Measurements from ENCODE around the gene NPC1. TPM values are rescaled to one million over a fixed set of nuclear protein-coding genes. Genes with fewer than 3 reads are reported as not detected.
"Not testable (repeated sequence)": the region's sequence is repeated elsewhere in the genome, so short reads cannot be mapped to it uniquely, and the experiment has no call there.

NPC1 gene
- total and polyA plus RNA-seq, 3 experiments from 2014 or later: 33.9 to 40.9 (median 34.3) TPM

GRCh38 chr18:23617412-23618014, 31.2 kb upstream of the NPC1 start:
- peak overlapping the region in 1 of 7 donors; percentile 38 for H3K4me3 Mint-ChIP-seq
- ChIA-PET POLR2A (no interaction called here), CTCF (no interaction called here)
- H3K27me3 Mint-ChIP-seq: peaks cover 21 to 37% of the 10 kb centered on the region in 2 donors
- H3K4me3 ChIP-seq (ENCODE audit: low read length): no peak overlapping the region
- peaks cover 0 to 3% (median 0%) of the 10 kb centered on the region in 3 donors for H3K36me3 Mint-ChIP-seq
- H3K4me1 ChIP-seq (ENCODE audit: insufficient read depth, low read length): peaks cover 8% of the 10 kb centered on the region
- no peaks in the 10 kb centered on the region for H3K9me3 Mint-ChIP-seq
- H3K27me3 ChIP-seq (ENCODE audit: insufficient read depth, low read length, poor library complexity, severe bottlenecking): peaks cover 32% of the 10 kb centered on the region
- peaks cover 6 to 16% (median 9%) of the 10 kb centered on the region in 3 donors for H3K4me1 Mint-ChIP-seq
- no peaks in the 10 kb centered on the region for H3K9me3 ChIP-seq (ENCODE audit: low read length)
- no peak for DNase-seq
- no peak overlapping the region for H3K27ac ChIP-seq (ENCODE audit: low read depth, low read length)
- H3K36me3 ChIP-seq (ENCODE audit: insufficient read depth, low read length): no peaks in the 10 kb centered on the region
- H3K27ac Mint-ChIP-seq: no peak overlapping the region

- H3K4me1 ChIP-seq (ENCODE audit: insufficient read depth, low read length): peaks cover 8% of the 10 kb centered on the region
- Mint-ChIP-seq H3K4me3 (no peak overlapping the region), H3K27ac (no peak overlapping the region), H3K36me3 (peaks cover 0 to 4% (median 0%) of the 10 kb centered on the region in 3 donors), H3K27me3 (peaks cover 15 to 27% of the 10 kb centered on the region in 2 donors), H3K9me3 (no peaks in the 10 kb centered on the region), H3K4me1 (peaks cover 6 to 16% (median 7%) of the 10 kb centered on the region in 3 donors)
- no peak for DNase-seq
- H3K27ac ChIP-seq (ENCODE audit: low read depth, low read length): no peak overlapping the region
- H3K27me3 ChIP-seq (ENCODE audit: insufficient read depth, low read length, poor library complexity, severe bottlenecking): peaks cover 26% of the 10 kb centered on the region
- ChIA-PET CTCF (no interaction called here), POLR2A (no interaction called here)
- H3K4me3 ChIP-seq (ENCODE audit: low read length): no peak overlapping the region
- H3K9me3 ChIP-seq (ENCODE audit: low read length): no peaks in the 10 kb centered on the region
- no peaks in the 10 kb centered on the region for H3K36me3 ChIP-seq (ENCODE audit: insufficient read depth, low read length)
Observed at GRCh38 chr18:23616258-23616657, 30.0 kb upstream of the NPC1 start.

GRCh38 chr18:23614891-23615290, 28.6 kb upstream of the NPC1 start:
- CTCF ChIA-PET: interaction anchor here (1.0 kb wide), 2 partner anchors 24 to 75 kb away, joined by 3 to 4 read pairs; no protein-coding TSS in a partner anchor
- Histone ChIP-seq H3K4me3 (ENCODE audit: low read length) (no peak overlapping the region), H3K4me1 (ENCODE audit: insufficient read depth, low read length) (peaks cover 6% of the 10 kb centered on the region), H3K9me3 (ENCODE audit: low read length) (no peaks in the 10 kb centered on the region), H3K27ac (ENCODE audit: low read depth, low read length) (no peak overlapping the region), H3K36me3 (ENCODE audit: insufficient read depth, low read length) (no peaks in the 10 kb centered on the region), H3K27me3 (ENCODE audit: insufficient read depth, low read length, poor library complexity, severe bottlenecking) (peaks cover 12% of the 10 kb centered on the region)
- Mint-ChIP-seq H3K27ac (no peak overlapping the region), H3K36me3 (peaks cover 0 to 4% (median 0%) of the 10 kb centered on the region in 3 donors), H3K27me3 (peaks cover 5 to 13% of the 10 kb centered on the region in 2 donors), H3K9me3 (no peaks in the 10 kb centered on the region), H3K4me1 (peaks cover 4 to 14% (median 6%) of the 10 kb centered on the region in 3 donors), H3K4me3 (no peak overlapping the region)
- POLR2A ChIA-PET: no interaction called here
- no peak for DNase-seq

- H3K4me3 Mint-ChIP-seq: no peak overlapping the region
- no peak overlapping the region for H3K27ac ChIP-seq (ENCODE audit: low read depth, low read length)
- no peaks in the 10 kb centered on the region for H3K36me3 ChIP-seq (ENCODE audit: insufficient read depth, low read length)
- DNase-seq: no peak
- peaks cover 0 to 4% (median 0%) of the 10 kb centered on the region in 3 donors for H3K36me3 Mint-ChIP-seq
- peaks cover 0 to 10% (median 2%) of the 10 kb centered on the region in 3 donors for H3K4me1 Mint-ChIP-seq
- no peaks in the 10 kb centered on the region for H3K9me3 Mint-ChIP-seq
- H3K4me1 ChIP-seq (ENCODE audit: insufficient read depth, low read length): peaks cover 1% of the 10 kb centered on the region
- no peaks in the 10 kb centered on the region for H3K9me3 ChIP-seq (ENCODE audit: low read length)
- ChIA-PET CTCF (interaction anchor here (1.0 to 2.5 kb wide), 3 partner anchors 8 to 74 kb away, joined by 3 to 8 read pairs (median 4); no protein-coding TSS in a partner anchor), POLR2A (no interaction called here)
- no peak overlapping the region for H3K27ac Mint-ChIP-seq
- peaks cover 7% of the 10 kb centered on the region for H3K27me3 ChIP-seq (ENCODE audit: insufficient read depth, low read length, poor library complexity, severe bottlenecking)
- no peak overlapping the region for H3K4me3 ChIP-seq (ENCODE audit: low read length)
- H3K27me3 Mint-ChIP-seq: peaks cover 2 to 13% of the 10 kb centered on the region in 2 donors
Observed at GRCh38 chr18:23614413-23614812, 28.1 kb upstream of the NPC1 start.

GRCh38 chr18:23613091-23613475, 26.8 kb upstream of the NPC1 start:
- H3K36me3 Mint-ChIP-seq; H3K4me3 ChIP-seq (ENCODE audit: low read length); DNase-seq; H3K27me3 ChIP-seq (ENCODE audit: insufficient read depth, low read length, poor library complexity, severe bottlenecking); POLR2A ChIA-PET; H3K27ac Mint-ChIP-seq; H3K9me3 ChIP-seq (ENCODE audit: low read length); H3K36me3 ChIP-seq (ENCODE audit: insufficient read depth, low read length); H3K4me1 Mint-ChIP-seq; H3K4me1 ChIP-seq (ENCODE audit: insufficient read depth, low read length); H3K4me3 Mint-ChIP-seq; H3K9me3 Mint-ChIP-seq; H3K27ac ChIP-seq (ENCODE audit: low read depth, low read length): not testable (repeated sequence)
- H3K27me3 Mint-ChIP-seq: peaks cover 2 to 11% of the 10 kb centered on the region in 2 donors
- CTCF ChIA-PET: interaction anchor here (0.8 to 2.5 kb wide), 2 partner anchors 9 to 91 kb away, joined by 3 to 8 read pairs; no protein-coding TSS in a partner anchor

- no peaks in the 10 kb centered on the region for H3K4me1 Mint-ChIP-seq
Observed at GRCh38 chr18:23612434-23613090, 26.3 kb upstream of the NPC1 start.

GRCh38 chr18:23609390-23610023, 23.2 kb upstream of the NPC1 start:
- Histone ChIP-seq H3K9me3 (ENCODE audit: low read length) (no peaks in the 10 kb centered on the region), H3K27me3 (ENCODE audit: insufficient read depth, low read length, poor library complexity, severe bottlenecking) (no peaks in the 10 kb centered on the region), H3K4me3 (ENCODE audit: low read length) (no peak overlapping the region), H3K27ac (ENCODE audit: low read depth, low read length) (no peak overlapping the region), H3K4me1 (ENCODE audit: insufficient read depth, low read length) (no peaks in the 10 kb centered on the region), H3K36me3 (ENCODE audit: insufficient read depth, low read length) (no peaks in the 10 kb centered on the region)
- no peaks in the 10 kb centered on the region for H3K9me3 Mint-ChIP-seq
- POLR2A ChIA-PET: no interaction called here
- H3K27ac Mint-ChIP-seq: no peak overlapping the region
- H3K4me3 Mint-ChIP-seq: no peak overlapping the region
- no peak for DNase-seq
- CTCF ChIA-PET: interaction anchor here (2.0 kb wide), 1 partner anchor 12 kb away, joined by 4 read pairs; no protein-coding TSS in a partner anchor
- H3K36me3 Mint-ChIP-seq: peaks cover 0 to 8% (median 0%) of the 10 kb centered on the region in 3 donors
- no peaks in the 10 kb centered on the region for H3K4me1 Mint-ChIP-seq
- H3K27me3 Mint-ChIP-seq: peaks cover 2 to 8% of the 10 kb centered on the region in 2 donors

More at GRCh38 chr18:23612434-23613090, 26.3 kb upstream of the NPC1 start:
- no peak for DNase-seq
- Mint-ChIP-seq H3K27ac (no peak overlapping the region), H3K36me3 (peaks cover 0 to 6% (median 0%) of the 10 kb centered on the region in 3 donors), H3K9me3 (no peaks in the 10 kb centered on the region), H3K27me3 (peaks cover 2 to 8% of the 10 kb centered on the region in 2 donors), H3K4me3 (no peak overlapping the region)
- Histone ChIP-seq H3K9me3 (ENCODE audit: low read length) (no peaks in the 10 kb centered on the region), H3K4me1 (ENCODE audit: insufficient read depth, low read length) (no peaks in the 10 kb centered on the region), H3K27ac (ENCODE audit: low read depth, low read length) (no peak overlapping the region), H3K36me3 (ENCODE audit: insufficient read depth, low read length) (no peaks in the 10 kb centered on the region), H3K27me3 (ENCODE audit: insufficient read depth, low read length, poor library complexity, severe bottlenecking) (no peaks in the 10 kb centered on the region), H3K4me3 (ENCODE audit: low read length) (no peak overlapping the region)
- CTCF ChIA-PET: interaction anchor here (2.5 kb wide), 1 partner anchor 10 kb away, joined by 8 read pairs; no protein-coding TSS in a partner anchor
- POLR2A ChIA-PET: no interaction called here

GRCh38 chr18:23608211-23608610, 21.9 kb upstream of the NPC1 start:
- peaks cover 0 to 8% (median 0%) of the 10 kb centered on the region in 3 donors for H3K36me3 Mint-ChIP-seq
- ChIA-PET CTCF (no interaction called here), POLR2A (no interaction called here)
- no peak overlapping the region for H3K27ac Mint-ChIP-seq
- no peak overlapping the region for H3K27ac ChIP-seq (ENCODE audit: low read depth, low read length)
- no peak overlapping the region for H3K4me3 ChIP-seq (ENCODE audit: low read length)
- peaks cover 2 to 10% of the 10 kb centered on the region in 2 donors for H3K27me3 Mint-ChIP-seq
- no peaks in the 10 kb centered on the region for H3K9me3 Mint-ChIP-seq
- H3K4me1 Mint-ChIP-seq: no peaks in the 10 kb centered on the region
- no peak for DNase-seq
- no peaks in the 10 kb centered on the region for H3K36me3 ChIP-seq (ENCODE audit: insufficient read depth, low read length)
- no peaks in the 10 kb centered on the region for H3K27me3 ChIP-seq (ENCODE audit: insufficient read depth, low read length, poor library complexity, severe bottlenecking)
- no peak overlapping the region for H3K4me3 Mint-ChIP-seq
- no peaks in the 10 kb centered on the region for H3K9me3 ChIP-seq (ENCODE audit: low read length)
- H3K4me1 ChIP-seq (ENCODE audit: insufficient read depth, low read length): no peaks in the 10 kb centered on the region
